ENCODE data around the gene RERE.

The RERE gene

GRCh38 chr1:8591569-8591968 lies 225.9 kb downstream of the RERE start:
- in situ Hi-C loops (cut with MboI; ENCODE audit: low sequenced_read_pairs), result no loop called here

GRCh38 chr1:8590721-8591351 lies 226.6 kb downstream of the RERE start:
- in situ Hi-C loops (cut with MboI; ENCODE audit: low sequenced_read_pairs), result no loop called here

- in situ Hi-C loops (cut with MboI; ENCODE audit: low sequenced_read_pairs), result no loop called here
Measured at GRCh38 chr1:8589571-8589970, 227.9 kb downstream of the RERE start.

- in situ Hi-C loops (cut with MboI; ENCODE audit: low sequenced_read_pairs), result no loop called here
Measured at GRCh38 chr1:8587784-8588183, 229.7 kb downstream of the RERE start.

- in situ Hi-C loops (cut with MboI; ENCODE audit: low sequenced_read_pairs), result no loop called here
Measured at GRCh38 chr1:8586438-8586837, 231.0 kb downstream of the RERE start.

GRCh38 chr1:8584316-8584715 lies 233.1 kb downstream of the RERE start:
- in situ Hi-C loops (cut with MboI; ENCODE audit: low sequenced_read_pairs), result no loop called here

GRCh38 chr1:8583031-8583430 lies 234.4 kb downstream of the RERE start:
- in situ Hi-C loops (cut with MboI; ENCODE audit: low sequenced_read_pairs), result no loop called here

GRCh38 chr1:8580566-8580965 lies 236.9 kb downstream of the RERE start:
- in situ Hi-C loops (cut with MboI; ENCODE audit: low sequenced_read_pairs), result no loop called here

GRCh38 chr1:8578936-8579335 lies 238.5 kb downstream of the RERE start:
- in situ Hi-C loops (cut with MboI; ENCODE audit: low sequenced_read_pairs), result no loop called here

- in situ Hi-C loops (cut with MboI; ENCODE audit: low sequenced_read_pairs), result no loop called here
Measured at GRCh38 chr1:8578132-8578877, 239.1 kb downstream of the RERE start.

- in situ Hi-C loops (cut with MboI; ENCODE audit: low sequenced_read_pairs), result loop anchor here (25.0 kb wide), 2 partner anchors 162 to 412 kb away; no protein-coding TSS in a partner anchor
Measured at GRCh38 chr1:8574985-8575384, 242.5 kb downstream of the RERE start.

- in situ Hi-C loops (cut with MboI; ENCODE audit: low sequenced_read_pairs), result loop anchor here (25.0 kb wide), 2 partner anchors 165 to 415 kb away; no protein-coding TSS in a partner anchor
Measured at GRCh38 chr1:8572106-8572505, 245.3 kb downstream of the RERE start.

- in situ Hi-C loops (cut with MboI; ENCODE audit: low sequenced_read_pairs), result loop anchor here (25.0 kb wide), 2 partner anchors 166 to 416 kb away; no protein-coding TSS in a partner anchor
Measured at GRCh38 chr1:8571200-8571984, 246.0 kb downstream of the RERE start.

- in situ Hi-C loops (cut with MboI; ENCODE audit: low sequenced_read_pairs), result loop anchor here (25.0 kb wide), 2 partner anchors 167 to 417 kb away; no protein-coding TSS in a partner anchor
Measured at GRCh38 chr1:8570465-8570864, 247.0 kb downstream of the RERE start.

- in situ Hi-C loops (cut with MboI; ENCODE audit: low sequenced_read_pairs), result loop anchor here (10.0 to 25.0 kb wide), 3 partner anchors 168 to 418 kb away; no protein-coding TSS in a partner anchor
Measured at GRCh38 chr1:8569242-8569641, 248.2 kb downstream of the RERE start.

- in situ Hi-C loops (cut with MboI; ENCODE audit: low sequenced_read_pairs), result loop anchor here (10.0 to 25.0 kb wide), 3 partner anchors 168 to 418 kb away; no protein-coding TSS in a partner anchor
Measured at GRCh38 chr1:8568837-8569236, 248.6 kb downstream of the RERE start.

GRCh38 chr1:8567146-8567545 lies 250.3 kb downstream of the RERE start:
- in situ Hi-C loops (cut with MboI; ENCODE audit: low sequenced_read_pairs), result loop anchor here (10.0 to 25.0 kb wide), 3 partner anchors 170 to 420 kb away; no protein-coding TSS in a partner anchor

- in situ Hi-C loops (cut with MboI; ENCODE audit: low sequenced_read_pairs), result loop anchor here (10.0 to 25.0 kb wide), 3 partner anchors 171 to 421 kb away; no protein-coding TSS in a partner anchor
Measured at GRCh38 chr1:8565802-8566201, 251.6 kb downstream of the RERE start.

- in situ Hi-C loops (cut with MboI; ENCODE audit: low sequenced_read_pairs), result loop anchor here (10.0 to 25.0 kb wide), 3 partner anchors 173 to 423 kb away; no protein-coding TSS in a partner anchor
Measured at GRCh38 chr1:8563944-8564537, 253.4 kb downstream of the RERE start.
